Osteocyte (in vitro differentiated cells): Measurements from ENCODE around the gene CSMD2. TPM values are rescaled to one million over a fixed set of nuclear protein-coding genes. Genes with fewer than 3 reads are reported as not detected.

Source experiments
- DNase-seq: peaks from one replicate; pipeline ENCODE4 v3.0.0; 2021; ENCODE audit warnings: mixed read lengths; ENCODE audit not compliant: unreplicated experiment; ENCODE audit errors: extremely low spot score
- H3K27ac Mint-ChIP-seq: one replicate; pipeline ENCODE4 v1.8.0; 2021; ENCODE audit warnings: mild to moderate bottlenecking, mixed read lengths; ENCODE audit not compliant: unreplicated experiment
- H3K27me3 Mint-ChIP-seq: one replicate; pipeline ENCODE4 v1.8.0; 2021; ENCODE audit warnings: mixed read lengths; ENCODE audit not compliant: unreplicated experiment
- H3K36me3 Mint-ChIP-seq: one replicate; pipeline ENCODE4 v1.8.0; 2021; ENCODE audit warnings: mixed read lengths; ENCODE audit not compliant: unreplicated experiment
- H3K4me1 Mint-ChIP-seq: one replicate; pipeline ENCODE4 v1.8.0; 2021; ENCODE audit warnings: mixed read lengths; ENCODE audit not compliant: unreplicated experiment
- H3K4me3 Mint-ChIP-seq: one replicate; pipeline ENCODE4 v1.8.0; 2021; ENCODE audit warnings: mild to moderate bottlenecking, moderate library complexity, mixed read lengths; ENCODE audit not compliant: unreplicated experiment
- H3K9me3 Mint-ChIP-seq: one replicate; pipeline ENCODE4 v1.8.0; 2021; ENCODE audit warnings: mixed read lengths; ENCODE audit not compliant: unreplicated experiment
- CTCF ChIP-seq: fragments of 200-600 bp; sonication (generic); IDR thresholded peaks from 2 replicates; pipeline ENCODE4 v1.5.0; 2021; ENCODE audit warnings: antibody characterized with exemption, mild to moderate bottlenecking, moderate library complexity
- total RNA-seq: library from RNA; stranded (reverse); gene quantifications from 2 replicates; pipeline ENCODE4 v1.2.1, GENCODE V29; 2021

Gene CSMD2
- total RNA-seq, 1 donor from 2014 or later: not detected

- no peak for DNase-seq
- no peaks in the 10 kb centered on the region for H3K9me3 Mint-ChIP-seq
- H3K27ac Mint-ChIP-seq: no peak overlapping the region
- no peak overlapping the region for H3K4me3 Mint-ChIP-seq
- no peaks in the 10 kb centered on the region for H3K27me3 Mint-ChIP-seq
- no peaks in the 10 kb centered on the region for H3K4me1 Mint-ChIP-seq
- TF ChIP-seq CTCF: no peak
- no peaks in the 10 kb centered on the region for H3K36me3 Mint-ChIP-seq
These were observed 429.4 kb downstream of the CSMD2 start for GRCh38 chr1:33735624-33736023.

GRCh38 chr1:33727310-33727709, 437.7 kb downstream of the CSMD2 start:
- H3K36me3 Mint-ChIP-seq: no peaks in the 10 kb centered on the region
- peak; percentile 49 for DNase-seq
- H3K9me3 Mint-ChIP-seq: peaks cover 7% of the 10 kb centered on the region
- H3K4me3 Mint-ChIP-seq: no peak overlapping the region
- no peaks in the 10 kb centered on the region for H3K27me3 Mint-ChIP-seq
- TF ChIP-seq CTCF: no peak
- no peaks in the 10 kb centered on the region for H3K4me1 Mint-ChIP-seq
- no peak overlapping the region for H3K27ac Mint-ChIP-seq

- Mint-ChIP-seq H3K4me3 (no peak overlapping the region), H3K27ac (no peak overlapping the region), H3K36me3 (no peaks in the 10 kb centered on the region), H3K4me1 (no peaks in the 10 kb centered on the region), H3K27me3 (no peaks in the 10 kb centered on the region), H3K9me3 (peaks cover 7% of the 10 kb centered on the region)
- TF ChIP-seq CTCF: no peak
- DNase-seq: peak; percentile 51
These were observed 438.7 kb downstream of the CSMD2 start for GRCh38 chr1:33726274-33726804.

GRCh38 chr1:33725556-33726160, 439.4 kb downstream of the CSMD2 start:
- H3K9me3 Mint-ChIP-seq: peaks cover 7% of the 10 kb centered on the region
- no peaks in the 10 kb centered on the region for H3K4me1 Mint-ChIP-seq
- H3K36me3 Mint-ChIP-seq: no peaks in the 10 kb centered on the region
- no peak for TF ChIP-seq CTCF
- no peaks in the 10 kb centered on the region for H3K27me3 Mint-ChIP-seq
- DNase-seq: no peak
- no peak overlapping the region for H3K27ac Mint-ChIP-seq
- no peak overlapping the region for H3K4me3 Mint-ChIP-seq

- Mint-ChIP-seq H3K27me3 (no peaks in the 10 kb centered on the region), H3K4me3 (no peak overlapping the region), H3K36me3 (no peaks in the 10 kb centered on the region), H3K27ac (no peak overlapping the region), H3K4me1 (no peaks in the 10 kb centered on the region), H3K9me3 (peaks cover 7% of the 10 kb centered on the region)
- peak; percentile 73 for DNase-seq
- no peak for TF ChIP-seq CTCF
These were observed 440.0 kb downstream of the CSMD2 start for GRCh38 chr1:33725037-33725436.
